ENCODE data around the gene SLC35B4. TPM values are rescaled to one million over a fixed set of nuclear protein-coding genes. Genes with fewer than 3 reads are reported as not detected.

The SLC35B4 gene
- total RNA-seq, 2 donors from 2014 or later, result 35.6 to 42.2 TPM

DNA sequence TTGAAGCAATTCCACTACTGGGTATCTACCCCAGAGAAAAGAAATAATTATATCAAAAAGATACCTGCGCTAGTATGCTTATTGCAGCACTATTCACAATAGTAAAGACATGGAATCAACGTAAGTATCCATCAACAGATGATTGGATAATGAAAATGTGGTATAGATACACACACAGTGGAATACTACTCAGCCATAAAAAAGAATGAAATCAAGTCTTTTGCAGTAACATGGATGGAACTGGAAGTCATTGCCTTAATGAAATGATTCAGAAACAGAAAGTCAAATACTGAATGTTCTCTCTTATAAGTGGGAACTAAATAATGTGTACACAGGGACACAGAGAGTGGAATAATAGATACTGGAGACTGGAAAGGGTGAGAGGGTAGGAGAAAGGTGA lies 7.4 kb upstream of the SLC35B4 start:
- Mint-ChIP-seq H3K4me3 (no peak overlapping the region), H3K36me3 (ENCODE audit: low read depth) (no peaks in the 10 kb centered on the region), H3K27me3 (ENCODE audit: insufficient read depth) (peaks cover 19% of the 10 kb centered on the region), H3K4me1 (no peaks in the 10 kb centered on the region), H3K27ac (no peak overlapping the region), H3K9me3 (no peaks in the 10 kb centered on the region)
- Histone ChIP-seq H3K4me3 (ENCODE audit: low read length) (no peak overlapping the region), H3K27me3 (ENCODE audit: control insufficient read depth, insufficient read depth, low read length, poor library complexity, severe bottlenecking) (peaks cover 4% of the 10 kb centered on the region), H3K9ac (ENCODE audit: extremely low read depth, low read length, poor library complexity, severe bottlenecking) (no peak overlapping the region), H3K9me3 (ENCODE audit: control insufficient read depth, low read length) (no peaks in the 10 kb centered on the region), H3K4me1 (ENCODE audit: control insufficient read depth, insufficient read depth, low read length) (no peaks in the 10 kb centered on the region), H3K36me3 (ENCODE audit: control insufficient read depth, insufficient read depth, low read length) (no peaks in the 10 kb centered on the region), H3K27ac (ENCODE audit: low read depth, low read length) (no peak overlapping the region)
- WGBS, 2 experiments (ENCODE audit: insufficient coverage in 1 of 2, insufficient read length in 1 of 2), result 87% methylated on average over 2 of the region's 2 CpGs; no CpG with 5 or more reads in 1 of the 2 experiments
- DNase-seq, result no peak
- TF ChIP-seq, protein P1, sequence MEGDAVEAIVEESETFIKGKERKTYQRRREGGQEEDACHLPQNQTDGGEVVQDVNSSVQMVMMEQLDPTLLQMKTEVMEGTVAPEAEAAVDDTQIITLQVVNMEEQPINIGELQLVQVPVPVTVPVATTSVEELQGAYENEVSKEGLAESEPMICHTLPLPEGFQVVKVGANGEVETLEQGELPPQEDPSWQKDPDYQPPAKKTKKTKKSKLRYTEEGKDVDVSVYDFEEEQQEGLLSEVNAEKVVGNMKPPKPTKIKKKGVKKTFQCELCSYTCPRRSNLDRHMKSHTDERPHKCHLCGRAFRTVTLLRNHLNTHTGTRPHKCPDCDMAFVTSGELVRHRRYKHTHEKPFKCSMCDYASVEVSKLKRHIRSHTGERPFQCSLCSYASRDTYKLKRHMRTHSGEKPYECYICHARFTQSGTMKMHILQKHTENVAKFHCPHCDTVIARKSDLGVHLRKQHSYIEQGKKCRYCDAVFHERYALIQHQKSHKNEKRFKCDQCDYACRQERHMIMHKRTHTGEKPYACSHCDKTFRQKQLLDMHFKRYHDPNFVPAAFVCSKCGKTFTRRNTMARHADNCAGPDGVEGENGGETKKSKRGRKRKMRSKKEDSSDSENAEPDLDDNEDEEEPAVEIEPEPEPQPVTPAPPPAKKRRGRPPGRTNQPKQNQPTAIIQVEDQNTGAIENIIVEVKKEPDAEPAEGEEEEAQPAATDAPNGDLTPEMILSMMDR (conservative IDR thresholded peaks at IDR 0.05), result no peak

DNA sequence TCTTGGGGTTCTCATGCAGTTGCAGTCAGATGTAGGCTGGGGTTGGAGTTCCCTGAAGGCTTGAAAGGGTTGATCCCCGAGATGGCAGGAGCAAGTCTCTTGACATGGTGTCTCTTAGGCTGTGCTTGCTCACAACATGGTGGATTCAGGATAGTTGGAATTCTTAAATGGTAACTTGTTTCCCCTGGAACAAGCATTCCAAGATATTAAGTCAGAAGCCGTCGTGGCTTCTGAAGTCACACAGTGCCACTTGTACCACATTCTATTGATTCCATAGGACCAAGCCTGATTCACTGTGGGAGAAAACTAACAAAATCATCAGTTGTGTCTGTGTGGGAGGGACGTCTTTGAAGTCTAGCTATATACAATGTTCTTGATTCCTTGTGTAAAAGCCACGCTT lies 3.5 kb upstream of the SLC35B4 start:
- Mint-ChIP-seq H3K4me1 (peaks cover 12% of the 10 kb centered on the region), H3K9me3 (no peaks in the 10 kb centered on the region), H3K27ac (no peak overlapping the region), H3K27me3 (ENCODE audit: insufficient read depth) (peaks cover 14% of the 10 kb centered on the region), H3K36me3 (ENCODE audit: low read depth) (no peaks in the 10 kb centered on the region), H3K4me3 (no peak overlapping the region)
- TF ChIP-seq, protein P1 (conservative IDR thresholded peaks at IDR 0.05), result no peak
- H3K9me3 ChIP-seq (ENCODE audit: control insufficient read depth, low read length), result no peaks in the 10 kb centered on the region
- 91 to 100% methylated on average over 4 to 5 of the region's 5 CpGs for WGBS, 2 experiments (ENCODE audit: insufficient coverage in 1 of 2, insufficient read length in 1 of 2)
- no peak overlapping the region for H3K27ac ChIP-seq (ENCODE audit: low read depth, low read length)
- H3K27me3 ChIP-seq (ENCODE audit: control insufficient read depth, insufficient read depth, low read length, poor library complexity, severe bottlenecking), result peaks cover 10% of the 10 kb centered on the region
- no peaks in the 10 kb centered on the region for H3K36me3 ChIP-seq (ENCODE audit: control insufficient read depth, insufficient read depth, low read length)
- H3K4me1 ChIP-seq (ENCODE audit: control insufficient read depth, insufficient read depth, low read length), result no peaks in the 10 kb centered on the region
- H3K4me3 ChIP-seq (ENCODE audit: low read length), result no peak overlapping the region
- DNase-seq, result no peak
- no peak overlapping the region for H3K9ac ChIP-seq (ENCODE audit: extremely low read depth, low read length, poor library complexity, severe bottlenecking)

DNA sequence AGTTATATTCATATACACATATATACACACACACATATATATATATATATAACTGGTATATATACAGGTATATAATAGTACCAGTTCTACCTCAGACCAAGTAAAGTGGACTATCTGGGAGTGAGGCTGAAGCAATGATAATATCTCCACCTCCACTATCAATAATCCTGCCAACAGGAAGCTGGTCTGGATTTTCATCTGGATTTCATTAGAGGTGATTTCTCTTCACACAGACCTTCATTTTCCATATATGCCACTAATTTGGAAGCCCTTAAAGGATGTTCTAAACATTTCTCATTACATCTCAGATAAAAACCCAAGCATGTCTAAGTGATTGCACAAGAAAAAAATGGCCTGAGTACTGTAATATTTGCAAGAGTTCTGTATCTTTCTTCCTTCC lies 1.7 kb upstream of the SLC35B4 start:
- peaks cover 14% of the 10 kb centered on the region for H3K27me3 Mint-ChIP-seq (ENCODE audit: insufficient read depth)
- Histone ChIP-seq H3K36me3 (ENCODE audit: control insufficient read depth, insufficient read depth, low read length) (no peaks in the 10 kb centered on the region), H3K4me3 (ENCODE audit: low read length) (no peak overlapping the region), H3K4me1 (ENCODE audit: control insufficient read depth, insufficient read depth, low read length) (no peaks in the 10 kb centered on the region), H3K27me3 (ENCODE audit: control insufficient read depth, insufficient read depth, low read length, poor library complexity, severe bottlenecking) (peaks cover 10% of the 10 kb centered on the region), H3K9ac (ENCODE audit: extremely low read depth, low read length, poor library complexity, severe bottlenecking) (no peak overlapping the region), H3K27ac (ENCODE audit: low read depth, low read length) (no peak overlapping the region), H3K9me3 (ENCODE audit: control insufficient read depth, low read length) (no peaks in the 10 kb centered on the region)
- no peak for DNase-seq
- H3K27ac Mint-ChIP-seq, result no peak overlapping the region
- H3K36me3 Mint-ChIP-seq (ENCODE audit: low read depth), result no peaks in the 10 kb centered on the region
- no peak overlapping the region for H3K4me3 Mint-ChIP-seq
- H3K4me1 Mint-ChIP-seq, result peaks cover 12% of the 10 kb centered on the region
- TF ChIP-seq, protein P1 (conservative IDR thresholded peaks at IDR 0.05), result no peak
- H3K9me3 Mint-ChIP-seq, result no peaks in the 10 kb centered on the region

Data from endodermal cell (in vitro differentiated cells).